ENCODE measurements around the gene ZNF236.

DNA sequence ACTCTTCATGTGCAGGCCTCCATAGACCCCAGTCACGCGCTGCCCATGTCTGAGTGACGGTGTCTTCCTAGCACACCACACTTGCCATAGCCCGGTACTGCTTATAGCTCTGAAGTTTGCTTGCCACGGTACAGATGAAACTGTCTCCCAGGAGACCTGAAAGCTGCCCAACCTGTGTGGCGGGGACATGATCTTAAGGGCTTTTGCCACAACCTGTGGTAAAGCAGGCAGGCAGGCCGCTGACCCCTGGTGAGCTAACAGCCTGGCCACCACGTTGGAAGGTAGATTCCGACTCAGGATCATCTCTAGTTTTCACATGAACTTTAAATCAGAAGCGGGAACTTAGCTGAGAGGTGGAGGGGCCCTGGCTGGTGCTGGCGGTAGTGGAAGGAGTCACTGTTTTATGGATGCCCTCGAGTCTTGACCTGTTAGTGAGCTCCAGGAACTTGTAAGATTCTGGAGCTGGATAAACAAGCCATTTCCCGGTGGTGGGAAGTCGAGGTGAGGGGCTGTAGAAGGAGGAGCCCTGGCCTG lies 153.3 kb downstream of the ZNF236 start:
- TF ChIP-seq, protein P1, sequence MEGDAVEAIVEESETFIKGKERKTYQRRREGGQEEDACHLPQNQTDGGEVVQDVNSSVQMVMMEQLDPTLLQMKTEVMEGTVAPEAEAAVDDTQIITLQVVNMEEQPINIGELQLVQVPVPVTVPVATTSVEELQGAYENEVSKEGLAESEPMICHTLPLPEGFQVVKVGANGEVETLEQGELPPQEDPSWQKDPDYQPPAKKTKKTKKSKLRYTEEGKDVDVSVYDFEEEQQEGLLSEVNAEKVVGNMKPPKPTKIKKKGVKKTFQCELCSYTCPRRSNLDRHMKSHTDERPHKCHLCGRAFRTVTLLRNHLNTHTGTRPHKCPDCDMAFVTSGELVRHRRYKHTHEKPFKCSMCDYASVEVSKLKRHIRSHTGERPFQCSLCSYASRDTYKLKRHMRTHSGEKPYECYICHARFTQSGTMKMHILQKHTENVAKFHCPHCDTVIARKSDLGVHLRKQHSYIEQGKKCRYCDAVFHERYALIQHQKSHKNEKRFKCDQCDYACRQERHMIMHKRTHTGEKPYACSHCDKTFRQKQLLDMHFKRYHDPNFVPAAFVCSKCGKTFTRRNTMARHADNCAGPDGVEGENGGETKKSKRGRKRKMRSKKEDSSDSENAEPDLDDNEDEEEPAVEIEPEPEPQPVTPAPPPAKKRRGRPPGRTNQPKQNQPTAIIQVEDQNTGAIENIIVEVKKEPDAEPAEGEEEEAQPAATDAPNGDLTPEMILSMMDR (IDR thresholded peaks at IDR 0.05; ENCODE audit: low read length), result no peak
- TF ChIP-seq EZH2 (IDR thresholded peaks at IDR 0.05; ENCODE audit: borderline replicate concordance, low read length), result no peak
